Heart right ventricle (tissue), 16 donors: ENCODE data around the gene RPS3. TPM values are rescaled to one million over a fixed set of nuclear protein-coding genes. Genes with fewer than 3 reads are reported as not detected.
"Not testable (repeated sequence)": the region's sequence is repeated elsewhere in the genome, so short reads cannot be mapped to it uniquely, and the experiment has no call there.

ENCODE experiments used
- ATAC-seq, 8 donors: fragments of 200-7000 bp; cut with Tn5 transposase; one replicate each; pipeline ENCODE4 v1.9.1; 2020; ENCODE audit warnings: mild to moderate bottlenecking in 8 of 8, moderate library complexity in 8 of 8, moderate number of reproducible peaks in 1 of 8
- DNase-seq, 2 donors: peaks; one replicate each; pipeline ENCODE4 v3.0.0-alpha.2; 2020
- H3K27ac ChIP-seq, 10 donors: fragments of 200-600 bp; sonication (generic) in 2 of 10; one replicate each; pipeline versions ENCODE4 v1.5.0 to v1.8.0; 2020 to 2022; ENCODE audit warnings: mild to moderate bottlenecking in 3 of 10
- H3K27me3 ChIP-seq, 7 donors: fragments of 200-600 bp; one replicate each; pipeline ENCODE4 v1.8.0; 2021 to 2022; ENCODE audit warnings: mild to moderate bottlenecking in 2 of 7
- H3K36me3 ChIP-seq, 9 donors: fragments of 200-600 bp; sonication (generic) in 1 of 9; one replicate each; pipeline versions ENCODE4 v1.5.0 to v1.8.0; 2020 to 2022; ENCODE audit warnings: mild to moderate bottlenecking in 2 of 9
- H3K4me1 ChIP-seq, 9 donors: fragments of 200-600 bp; sonication (generic) in 1 of 9; one replicate each; pipeline versions ENCODE4 v1.5.0 to v1.8.0; 2020 to 2022; ENCODE audit warnings: mild to moderate bottlenecking in 4 of 9
- H3K4me3 ChIP-seq, 10 donors: fragments of 200-600 bp; sonication (generic) in 2 of 10; one replicate each; pipeline versions ENCODE4 v1.5.0 to v1.8.0; 2020 to 2022; ENCODE audit warnings: mild to moderate bottlenecking in 7 of 10, moderate library complexity in 2 of 10
- H3K9me3 ChIP-seq, 11 donors: fragments of 200-600 bp in 10 of 11; sonication (generic) in 2 of 11; one replicate each; pipeline versions ENCODE4 v1.5.0 to v1.8.0; 2013 to 2022; ENCODE audit warnings: mild to moderate bottlenecking in 2 of 11, control low read depth in 1 of 11, moderate library complexity in 1 of 11
- CTCF ChIP-seq, 9 donors: fragments of 200-600 bp; sonication (generic) in 2 of 9; IDR thresholded peaks; one replicate each; pipeline versions ENCODE4 v1.5.0 to v1.8.0; 2021 to 2022; ENCODE audit warnings: antibody characterized with exemption in 9 of 9, mild to moderate bottlenecking in 5 of 9, moderate library complexity in 1 of 9
- WGBS, 2 donors: extraction: QIAGEN DNeasy Blood & Tissue Kit; methylation state at CpG; one replicate each; pipeline ENCODE4 v1.1.7; 2013; ENCODE audit warnings: inconsistent platforms in 1 of 2; 5-methylcytosine and 5-hydroxymethylcytosine counted together
- intact Hi-C, 10 donors: fragments of 100-400 bp; cut with DNase I; formaldehyde crosslinking; loops; one replicate each; pipeline versions ENCODE4 v1.11.1 to v1.14.2; 2022
- polyA plus RNA-seq, 2 donors: library from polyadenylated mRNA; stranded (reverse); fragments of 200-250 nt; gene quantifications; one replicate each; pipeline ENCODE4 v1.2.3, GENCODE V29; 2013
- total RNA-seq, 10 donors: library from RNA; stranded (reverse); fragmentation: NEBNext Ultra II Directional in 3 of 10; extraction: Animal tissue kit (Norgen Biotek cat#: 25700) in 3 of 10; gene quantifications; one replicate each; pipeline versions ENCODE4 v1.2.1 to v1.2.4, GENCODE V29; 2021 to 2023
- donor health status: Arrhythmogenic right ventricular cardiomyopathy.
- donor health status: ischemic (EF 13 %, LVEDD 7.1; RV severe dilation, severe dysfunction).
- donor health status: healthy with polysubstance abuse.
- donor health status: DM: no; HTN: yes; CAD: no.
- donor health status: DM: no; HTN: no; CAD: no.
- donor health status: ischemic (EF 25% LVEDD 6.9; RV normal size, moderate dysfunction).
- donor health status: ischemic (EF 25% LVEDD 5.7; RV mildly dilated, moderate dysfunction).
- donor health status: healthy.
- donor health status: DM: yes; HTN: yes; CAD: no.
- donor health status: Ischemic cardiomyopathy.
- donor health status: ischemic (EF 35%, LVEDD 5.7; RV mildly dilated, moderate dysfunction).
- donor health status: nonischemic (EF 11% LVEDD 7.7; RV severe dilation, severe dysfunction).
- donor health status: DM: yes; HTN: yes; CAD: no.
- donor health status: PGD.
- donor health status: ischemic (EF 29% LVEDD 5.4; RV normal size, mild dysfunction).
- donor health status: nonischemic (EF 23%, LVEDD 6.1; RV moderate dilation, normal function).

Gene RPS3
- total and polyA plus RNA-seq, 12 donors, result 698 to 1,945 (median 939) TPM

- no peaks in the 10 kb centered on the region for H3K36me3 ChIP-seq
- intact Hi-C loops, result no loop called here
- DNase-seq, result no peak
Observed at GRCh38 chr11:75375626-75376025, 23.7 kb upstream of the RPS3 start.

GRCh38 chr11:75376175-75376574, 23.1 kb upstream of the RPS3 start:
- Histone ChIP-seq H3K4me1 (peaks cover 0 to 19% (median 0%) of the 10 kb centered on the region in 9 donors), H3K27me3 (no peaks in the 10 kb centered on the region), H3K36me3 (no peaks in the 10 kb centered on the region), H3K27ac (no peak overlapping the region), H3K4me3 (no peak overlapping the region), H3K9me3 (no peaks in the 10 kb centered on the region)
- 80 to 82% methylated on average over 9 of the region's 9 CpGs for WGBS, 2 donors
- intact Hi-C loops, result no loop called here
- no peak for DNase-seq
- TF ChIP-seq CTCF (IDR thresholded peaks at IDR 0.05), result no peak
- ATAC-seq, result no peak

More at GRCh38 chr11:75375626-75376025, 23.7 kb upstream of the RPS3 start:
- H3K9me3 ChIP-seq, result no peaks in the 10 kb centered on the region
- H3K27me3 ChIP-seq, result no peaks in the 10 kb centered on the region
- no peak overlapping the region for H3K27ac ChIP-seq
- H3K4me3 ChIP-seq, result no peak overlapping the region
- ATAC-seq, result no peak
- H3K4me1 ChIP-seq, result peaks cover 0 to 16% (median 0%) of the 10 kb centered on the region in 9 donors
- no peak for TF ChIP-seq CTCF (IDR thresholded peaks at IDR 0.05)
- WGBS, 2 donors, result 89 to 94% methylated on average over 8 of the region's 8 CpGs

- ATAC-seq, DNase-seq, H3K27me3 ChIP-seq, intact Hi-C loops, H3K4me3 ChIP-seq, H3K36me3 ChIP-seq, H3K27ac ChIP-seq, H3K9me3 ChIP-seq: not testable (repeated sequence)
- WGBS, 2 donors, result 96% methylated on average over 17 of the region's 17 CpGs
- peaks cover 0 to 22% (median 0%) of the 10 kb centered on the region in 9 donors for H3K4me1 ChIP-seq
Observed at GRCh38 chr11:75378776-75379175, 20.5 kb upstream of the RPS3 start.

- H3K4me1 ChIP-seq, result peaks cover 0 to 32% (median 0%) of the 10 kb centered on the region in 9 donors
- DNase-seq, result no peak
- no peaks in the 10 kb centered on the region for H3K36me3 ChIP-seq
- WGBS, 2 donors, result 97 to 98% methylated on average over 2 of the region's 2 CpGs
- H3K27ac ChIP-seq, result peak overlapping the region in 1 of 10 donors; percentile 5
- ATAC-seq, result no peak
- no peaks in the 10 kb centered on the region for H3K9me3 ChIP-seq
- TF ChIP-seq CTCF (IDR thresholded peaks at IDR 0.05), result no peak
- H3K27me3 ChIP-seq, result no peaks in the 10 kb centered on the region
- H3K4me3 ChIP-seq, result no peak overlapping the region
- intact Hi-C loops, result loop anchor here in 4 of 10 donors (5.0 to 10.0 kb wide), 3 partner anchors 48 to 55 kb away; no protein-coding TSS in a partner anchor
Observed at GRCh38 chr11:75380245-75380644, 19.1 kb upstream of the RPS3 start.

- ATAC-seq (peak in 5 of 8 donors; percentile 41 to 82 (median 56)), DNase-seq (peak in 1 of 2 donors; percentile 28)
- Histone ChIP-seq H3K9me3 (no peaks in the 10 kb centered on the region), H3K27ac (peak overlapping the region in 3 of 10 donors; percentile 20 to 33 (median 28)), H3K36me3 (no peaks in the 10 kb centered on the region), H3K27me3 (no peaks in the 10 kb centered on the region), H3K4me1 (peaks cover 0 to 32% (median 0%) of the 10 kb centered on the region in 9 donors), H3K4me3 (no peak overlapping the region)
- 71 to 77% methylated on average over 7 of the region's 7 CpGs for WGBS, 2 donors
- intact Hi-C loops, result loop anchor here in 4 of 10 donors (5.0 to 10.0 kb wide), 3 partner anchors 49 to 56 kb away; no protein-coding TSS in a partner anchor
- TF ChIP-seq CTCF (IDR thresholded peaks at IDR 0.05), result no peak
Observed at GRCh38 chr11:75380716-75381420, 18.4 kb upstream of the RPS3 start.
